ENCODE data around the gene TPD52L2.
"Not testable (repeated sequence)": the region's sequence is repeated elsewhere in the genome, so short reads cannot be mapped to it uniquely, and the experiment has no call there.

TPD52L2 gene

DNA sequence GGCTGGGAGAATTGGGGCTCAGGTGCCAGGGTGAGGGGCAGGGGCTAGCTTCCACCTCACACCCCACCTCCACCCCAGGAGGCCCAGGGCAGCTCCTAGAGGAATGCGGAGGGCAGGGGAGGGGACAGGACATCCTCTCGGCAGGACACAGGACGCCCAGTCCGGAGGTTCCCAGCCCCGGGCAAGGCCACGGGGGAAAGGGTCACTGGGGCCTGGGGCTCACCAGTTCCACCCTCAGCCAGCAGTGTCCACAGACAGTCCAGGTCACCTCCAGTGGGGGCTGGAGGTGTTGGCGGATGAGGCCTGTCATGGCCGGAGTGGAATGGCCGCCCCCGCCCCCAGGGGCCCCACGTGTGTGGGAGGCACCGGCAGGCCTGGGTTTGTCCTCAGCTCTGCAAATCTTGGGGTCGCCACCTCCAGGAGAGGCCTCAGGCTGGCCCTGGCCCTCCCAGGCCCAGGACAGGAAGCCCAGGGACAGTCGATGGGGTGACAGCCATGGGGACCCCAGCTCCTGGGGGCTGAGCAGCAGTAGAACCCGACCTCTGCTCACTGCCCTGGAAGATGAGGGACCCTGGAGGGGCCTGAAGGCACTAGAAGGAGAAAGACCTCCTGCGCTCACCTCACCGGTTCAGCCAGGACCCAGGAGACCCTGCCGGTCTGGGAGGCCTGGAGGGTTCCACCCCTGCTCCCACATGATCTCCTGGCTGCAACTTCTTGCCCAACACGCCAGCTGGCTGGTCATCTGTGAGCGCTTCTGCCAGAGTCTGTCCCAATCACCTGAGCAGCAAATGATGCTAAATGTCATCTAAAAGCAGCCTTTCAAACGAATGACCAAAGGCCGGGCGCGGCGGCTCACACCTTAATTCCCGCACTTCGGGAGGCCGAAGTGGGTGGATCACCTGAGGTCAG lies 16.8 kb upstream of the TPD52L2 start:
- no peak overlapping the region for H3K4me3 ChIP-seq (ENCODE audit: low read length)
- TF ChIP-seq, protein P1, sequence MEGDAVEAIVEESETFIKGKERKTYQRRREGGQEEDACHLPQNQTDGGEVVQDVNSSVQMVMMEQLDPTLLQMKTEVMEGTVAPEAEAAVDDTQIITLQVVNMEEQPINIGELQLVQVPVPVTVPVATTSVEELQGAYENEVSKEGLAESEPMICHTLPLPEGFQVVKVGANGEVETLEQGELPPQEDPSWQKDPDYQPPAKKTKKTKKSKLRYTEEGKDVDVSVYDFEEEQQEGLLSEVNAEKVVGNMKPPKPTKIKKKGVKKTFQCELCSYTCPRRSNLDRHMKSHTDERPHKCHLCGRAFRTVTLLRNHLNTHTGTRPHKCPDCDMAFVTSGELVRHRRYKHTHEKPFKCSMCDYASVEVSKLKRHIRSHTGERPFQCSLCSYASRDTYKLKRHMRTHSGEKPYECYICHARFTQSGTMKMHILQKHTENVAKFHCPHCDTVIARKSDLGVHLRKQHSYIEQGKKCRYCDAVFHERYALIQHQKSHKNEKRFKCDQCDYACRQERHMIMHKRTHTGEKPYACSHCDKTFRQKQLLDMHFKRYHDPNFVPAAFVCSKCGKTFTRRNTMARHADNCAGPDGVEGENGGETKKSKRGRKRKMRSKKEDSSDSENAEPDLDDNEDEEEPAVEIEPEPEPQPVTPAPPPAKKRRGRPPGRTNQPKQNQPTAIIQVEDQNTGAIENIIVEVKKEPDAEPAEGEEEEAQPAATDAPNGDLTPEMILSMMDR (IDR thresholded peaks at IDR 0.05; ENCODE audit: insufficient read depth, low read depth, low read length, missing control alignments) = no peak
- DNase-seq (ENCODE audit: low read depth) = no peak

DNA sequence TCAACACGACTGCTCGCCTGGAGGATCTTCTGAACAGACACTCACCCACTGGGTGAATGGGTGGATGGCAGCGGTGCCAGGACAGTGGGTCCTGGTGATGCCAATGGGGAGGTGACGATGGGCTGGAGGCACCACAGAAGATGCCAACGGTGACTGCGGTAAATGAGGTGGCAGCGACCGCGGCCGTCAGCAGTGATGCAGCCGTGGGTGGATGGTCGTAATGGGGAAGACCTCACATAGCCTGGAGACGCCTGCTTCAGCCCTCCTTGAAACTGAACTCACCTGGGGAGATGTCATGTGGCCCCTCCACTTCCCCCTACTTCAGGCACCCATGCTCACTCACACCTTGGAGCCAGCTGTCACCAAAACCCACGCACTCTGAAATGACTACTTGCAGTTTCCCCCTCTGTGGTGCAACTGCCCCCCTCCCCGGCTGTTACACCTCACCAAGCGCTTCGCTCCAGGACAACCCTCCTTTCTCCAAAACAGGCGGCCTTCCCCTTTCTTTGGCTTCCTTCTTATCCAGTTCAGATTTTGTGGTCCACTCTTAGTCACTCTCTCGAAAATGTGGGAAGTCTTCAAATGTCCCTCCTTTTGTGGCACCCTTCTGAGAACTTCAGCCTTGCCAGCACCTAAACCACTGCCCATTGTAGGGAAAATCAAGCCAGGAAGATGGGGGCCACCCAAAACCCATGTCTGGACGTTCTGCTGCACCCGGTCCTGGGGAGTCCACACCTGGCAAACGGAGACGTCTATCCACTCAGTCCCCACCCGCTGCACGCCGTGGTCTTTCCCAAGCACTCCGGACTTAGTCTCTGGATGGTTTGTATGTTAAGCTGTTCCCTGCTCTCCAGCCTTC lies 14.2 kb upstream of the TPD52L2 start:
- TF ChIP-seq, protein P1 (IDR thresholded peaks at IDR 0.05; ENCODE audit: insufficient read depth, low read depth, low read length, missing control alignments) = no peak
- H3K4me3 ChIP-seq (ENCODE audit: low read length) = no peak overlapping the region
- DNase-seq (ENCODE audit: low read depth) = no peak

DNA sequence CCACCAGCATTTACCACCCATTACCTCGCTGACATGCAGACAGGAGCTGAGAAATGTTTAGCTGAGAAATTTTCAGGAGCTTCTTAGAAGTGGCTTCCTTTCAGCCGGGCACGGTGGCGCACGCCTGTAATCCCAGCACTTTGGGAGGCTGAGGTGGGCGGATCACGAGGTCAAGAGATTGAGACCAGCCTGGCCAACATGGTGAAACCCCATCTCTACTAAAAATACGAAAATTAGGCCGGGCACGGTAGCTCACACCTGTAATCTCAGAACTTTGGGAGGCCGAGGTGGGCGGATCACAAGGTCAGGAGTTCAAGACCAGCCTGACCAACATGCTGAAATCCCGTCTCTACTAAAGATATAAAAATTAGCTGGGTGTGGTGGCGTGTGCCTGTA lies 13.5 kb upstream of the TPD52L2 start:
- not testable (repeated sequence) for DNase-seq (ENCODE audit: low read depth); H3K4me3 ChIP-seq (ENCODE audit: low read length)

DNA sequence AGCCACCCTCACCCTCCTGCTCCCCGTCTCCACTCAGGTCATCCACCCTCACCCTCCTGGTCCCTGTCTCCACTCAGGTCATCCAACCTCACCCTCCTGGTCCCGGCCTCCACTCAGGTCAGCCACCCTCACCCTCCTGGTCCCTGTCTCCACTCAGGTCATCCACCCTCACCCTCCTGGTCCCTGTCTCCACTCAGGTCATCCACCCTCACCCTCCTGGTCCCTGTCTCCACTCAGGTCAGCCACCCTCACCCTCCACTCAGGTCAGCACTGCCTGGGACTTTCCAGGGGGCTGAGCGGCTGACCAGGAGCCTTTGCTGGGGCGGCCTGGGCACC lies 11.4 kb upstream of the TPD52L2 start:
- H3K4me3 ChIP-seq (ENCODE audit: low read length); DNase-seq (ENCODE audit: low read depth): not testable (repeated sequence)

DNA sequence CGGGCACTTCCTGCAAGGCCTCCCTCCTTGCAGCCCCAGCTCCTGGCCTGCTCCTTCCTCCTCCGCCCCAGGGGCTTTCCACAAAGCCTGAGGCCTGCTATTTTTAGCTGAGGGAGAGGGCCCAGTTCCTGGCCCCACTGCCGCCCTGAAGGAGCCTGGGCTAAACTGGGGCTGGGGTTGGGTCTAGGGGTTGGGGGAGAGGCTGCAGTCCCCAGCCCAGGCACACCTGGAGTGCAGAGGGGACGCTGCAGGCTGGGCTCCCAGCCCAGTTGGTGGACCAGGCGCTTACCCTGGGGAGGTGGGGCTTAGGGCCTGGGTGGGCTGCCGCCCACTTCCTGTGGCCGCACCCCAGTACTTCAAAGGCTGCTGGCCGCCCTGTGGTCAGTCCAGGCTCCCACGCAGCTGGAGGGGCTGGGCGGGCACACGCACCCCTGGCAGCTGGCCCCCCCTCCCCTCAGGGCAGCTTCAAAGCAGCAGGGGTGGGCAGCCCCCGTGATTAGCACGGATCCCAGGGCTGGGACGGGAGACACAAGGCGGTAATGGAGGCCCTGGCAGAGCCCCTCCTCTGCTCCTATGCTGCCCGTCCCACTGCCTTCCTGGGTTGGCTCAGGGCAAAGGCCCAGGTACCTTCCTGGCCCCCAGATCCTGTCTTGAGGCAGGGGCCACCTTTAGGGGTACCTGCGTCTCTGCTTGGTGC lies 10.9 kb upstream of the TPD52L2 start:
- no peak for DNase-seq (ENCODE audit: low read depth)
- TF ChIP-seq, protein P1 (IDR thresholded peaks at IDR 0.05; ENCODE audit: insufficient read depth, low read depth, low read length, missing control alignments) = no peak
- no peak overlapping the region for H3K4me3 ChIP-seq (ENCODE audit: low read length)

DNA sequence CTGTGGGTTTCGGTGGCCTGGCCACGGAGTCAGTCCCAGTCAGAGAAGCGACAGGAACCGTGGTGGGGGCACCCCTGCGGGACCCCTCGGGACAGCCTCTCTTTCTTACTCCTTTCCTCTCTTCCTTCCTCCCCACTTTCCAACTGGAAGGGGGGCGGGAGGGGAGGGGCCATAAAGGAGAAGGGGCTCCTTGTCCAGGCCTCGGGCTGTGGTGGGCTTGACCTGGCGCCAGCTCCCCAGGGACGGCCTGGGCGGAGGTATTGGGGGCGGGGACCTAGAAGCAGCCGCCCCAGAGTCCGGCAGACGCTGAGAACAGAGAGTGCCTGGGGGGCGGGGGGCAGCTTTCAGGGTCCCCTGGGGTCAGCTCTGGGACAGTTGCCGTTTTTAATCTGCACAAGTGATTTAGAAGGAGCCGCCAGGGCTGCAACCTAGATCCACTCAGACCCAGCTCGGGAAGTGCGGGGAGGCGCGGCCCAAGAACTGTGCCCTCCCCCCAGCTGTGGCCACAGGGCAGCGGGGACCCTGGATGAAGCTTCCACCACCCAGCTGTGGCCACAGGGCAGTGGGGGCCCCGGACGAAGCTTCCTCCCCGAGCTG lies 10.2 kb upstream of the TPD52L2 start:
- H3K4me3 ChIP-seq (ENCODE audit: low read length) = no peak overlapping the region
- no peak for DNase-seq (ENCODE audit: low read depth)
- TF ChIP-seq, protein P1 (IDR thresholded peaks at IDR 0.05; ENCODE audit: insufficient read depth, low read depth, low read length, missing control alignments) = no peak

DNA sequence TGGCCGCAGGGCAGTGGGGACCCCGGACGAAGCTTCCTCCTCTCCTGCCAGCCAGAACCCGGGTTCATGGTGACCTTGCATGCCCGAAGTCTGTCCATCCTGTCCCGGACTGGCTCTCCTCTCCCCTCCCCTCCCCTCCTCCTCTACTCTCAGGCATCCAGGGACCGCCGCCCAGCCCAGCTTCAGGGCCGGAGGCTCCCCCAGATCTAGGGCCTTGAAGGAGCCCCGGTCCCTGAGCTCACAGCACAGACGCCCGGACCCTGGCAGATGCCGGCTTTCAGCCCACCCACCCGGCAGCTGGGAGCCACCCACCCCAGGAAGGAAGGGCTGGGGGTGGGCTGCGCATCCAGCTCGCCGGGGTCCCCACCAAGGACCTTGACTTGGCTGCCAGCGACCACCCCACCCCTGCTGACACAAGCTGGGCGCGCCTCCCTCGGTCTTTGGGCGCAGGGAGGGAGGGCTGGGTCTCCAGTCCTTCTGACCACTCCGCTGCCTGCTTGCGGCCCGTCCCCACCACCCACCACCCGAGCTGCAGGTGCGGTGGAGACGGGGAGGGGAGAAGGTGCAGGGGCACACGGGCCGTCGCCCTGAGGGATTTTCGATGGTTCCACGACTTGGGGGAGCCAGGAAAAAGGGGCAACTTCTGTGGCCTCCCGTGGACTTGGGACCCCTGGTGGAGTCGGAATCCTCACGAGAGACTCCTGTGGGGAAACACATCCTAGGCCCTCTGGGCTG lies 9.5 kb upstream of the TPD52L2 start:
- no peak overlapping the region for H3K4me3 ChIP-seq (ENCODE audit: low read length)

More for the DNA sequence above, 9.5 kb upstream of the TPD52L2 start:
- TF ChIP-seq, protein P1 (IDR thresholded peaks at IDR 0.05; ENCODE audit: insufficient read depth, low read depth, low read length, missing control alignments) = no peak
- DNase-seq (ENCODE audit: low read depth) = no peak
